CD4-positive, alpha-beta T cell treated with Interleukin-1 beta for 1 hour (primary cell): ENCODE measurements around the gene OPHN1.
A peak's percentile ranks its signal among the peaks of the same experiment; 100 is the strongest.
"Not testable (repeated sequence)": the region's sequence is repeated elsewhere in the genome, so short reads cannot be mapped to it uniquely, and the experiment has no call there.

Experiments used
- DNase-seq, 2 donors: peaks; one replicate each; pipeline ENCODE4 v3.0.0-alpha.2; 2020 to 2022

The OPHN1 gene

GRCh38 chrX:68139791-68140190 is 293.5 kb downstream of the OPHN1 start:
- no peak for DNase-seq

DNA sequence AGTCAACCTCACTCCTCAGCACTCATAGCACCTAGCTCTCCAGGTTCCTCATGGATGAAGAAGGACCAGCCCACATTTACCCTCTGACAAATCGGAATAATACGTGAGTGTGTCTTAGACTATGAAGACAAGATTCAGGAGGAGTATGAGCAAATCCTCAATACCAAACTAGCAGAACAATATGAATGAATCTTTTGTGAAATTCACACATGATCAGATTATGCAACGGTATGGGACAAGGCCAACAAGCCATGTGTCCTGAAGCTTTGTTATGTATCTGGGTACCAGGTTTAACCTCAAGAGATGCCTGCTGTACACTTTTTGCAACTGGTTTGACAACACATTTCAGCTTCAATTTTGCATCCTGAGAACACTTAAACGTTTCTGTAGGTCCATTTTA is 300.1 kb downstream of the OPHN1 start:
- DNase-seq, result no peak

DNA sequence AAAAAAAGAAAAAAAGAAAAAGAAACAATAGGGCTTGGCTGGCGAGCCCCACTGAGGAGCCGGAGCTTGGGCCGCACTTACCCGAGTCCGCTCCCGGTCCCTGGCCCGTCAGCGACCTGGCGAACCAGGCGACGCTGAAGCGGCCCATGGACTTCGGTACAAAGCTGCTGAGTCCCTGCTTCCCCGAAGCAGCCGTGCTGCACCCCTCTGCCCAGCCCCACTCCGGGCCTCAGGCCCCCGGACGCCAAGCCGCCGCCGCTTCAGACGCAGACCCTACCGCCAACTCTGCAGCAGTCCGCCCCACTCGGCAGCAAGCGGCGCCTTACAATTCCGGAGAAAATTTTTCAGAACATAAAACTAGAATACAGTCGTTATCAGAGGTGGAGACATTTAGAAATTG is 300.5 kb downstream of the OPHN1 start:
- DNase-seq, result no peak

GRCh38 chrX:68121835-68122234 is 311.5 kb downstream of the OPHN1 start:
- no peak for DNase-seq

GRCh38 chrX:68121371-68121770 is 311.9 kb downstream of the OPHN1 start:
- no peak for DNase-seq

DNA sequence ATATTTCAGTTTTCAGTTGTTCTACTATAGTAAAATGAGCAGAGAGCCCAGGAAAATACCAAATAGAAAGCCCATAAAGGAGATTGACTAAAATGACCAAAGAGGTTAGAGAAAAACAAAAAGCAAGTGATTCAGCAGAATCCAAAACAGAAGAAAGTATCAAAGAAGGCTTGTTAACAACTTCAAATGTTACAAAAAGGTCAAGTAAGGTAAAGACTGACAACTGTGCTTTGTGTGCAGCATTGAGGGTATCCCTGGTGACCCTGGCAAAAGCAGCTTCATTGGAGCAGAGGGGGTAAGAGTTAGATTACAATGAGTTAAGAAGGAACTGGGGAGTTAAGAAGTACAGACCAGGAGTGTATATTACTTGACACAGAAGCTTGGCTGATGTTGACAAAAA is 317.9 kb downstream of the OPHN1 start:
- no peak for DNase-seq

- DNase-seq, result peak in 1 of 2 donors; percentile 10
Observed at GRCh38 chrX:68114573-68115129, 318.6 kb downstream of the OPHN1 start.

DNA sequence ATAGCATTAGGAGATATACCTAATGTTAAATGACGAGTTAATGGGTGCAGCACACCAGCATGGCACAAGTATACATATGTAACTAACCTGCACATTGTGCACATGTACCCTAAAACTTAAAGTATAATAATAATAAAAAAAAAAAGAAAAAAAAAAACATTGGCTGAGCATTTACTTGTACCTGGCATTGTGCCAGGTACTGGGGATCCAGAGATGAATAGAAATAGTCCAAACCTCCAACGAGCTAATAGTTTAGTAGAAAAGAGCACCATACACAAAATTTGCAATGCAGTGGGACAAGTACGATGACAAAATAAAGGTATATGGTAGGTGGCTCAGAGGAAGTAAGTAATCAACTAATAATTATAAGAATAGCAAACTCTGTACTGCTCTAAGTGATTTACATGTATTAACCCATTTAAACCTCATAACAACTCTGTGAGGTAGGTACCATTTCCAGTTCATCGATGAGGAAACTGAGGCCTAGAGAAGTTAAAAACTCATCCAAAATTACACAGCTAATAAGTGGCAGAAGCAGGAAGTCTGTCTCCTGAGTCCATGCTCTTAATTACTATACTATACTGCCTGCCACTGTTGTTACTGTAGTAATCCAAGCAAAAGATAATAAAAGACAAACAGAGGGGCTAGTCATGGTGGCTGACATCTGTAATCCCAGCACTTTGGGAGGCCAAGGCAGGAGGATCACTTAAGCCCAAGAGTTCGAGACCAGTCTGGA is 319.3 kb downstream of the OPHN1 start:
- DNase-seq, result no peak

- no peak for DNase-seq
Observed at GRCh38 chrX:68112321-68112720, 321.0 kb downstream of the OPHN1 start.

DNA sequence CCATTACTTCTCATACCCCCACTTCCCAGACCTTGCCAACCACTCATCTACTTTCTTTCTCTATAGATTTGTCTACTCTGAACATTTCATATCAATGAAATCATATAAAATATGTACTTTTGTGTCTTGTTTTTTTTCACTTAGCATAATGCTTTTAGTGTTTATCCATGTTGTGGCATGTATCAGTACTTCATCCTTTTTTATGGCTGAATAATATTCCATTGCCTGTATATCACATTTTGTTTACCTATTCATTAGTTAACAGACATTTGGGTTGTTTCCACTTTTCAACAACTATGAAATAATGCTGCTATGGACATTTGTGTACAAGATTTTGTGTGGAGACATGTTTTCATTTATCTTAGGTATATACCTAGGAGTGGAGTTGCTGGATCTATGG is 324.1 kb downstream of the OPHN1 start:
- no peak for DNase-seq

GRCh38 chrX:68098431-68098830 is 334.9 kb downstream of the OPHN1 start:
- no peak for DNase-seq

GRCh38 chrX:68090266-68090665 is 343.0 kb downstream of the OPHN1 start:
- DNase-seq, result no peak

GRCh38 chrX:68087526-68087925 is 345.8 kb downstream of the OPHN1 start:
- DNase-seq, result no peak

DNA sequence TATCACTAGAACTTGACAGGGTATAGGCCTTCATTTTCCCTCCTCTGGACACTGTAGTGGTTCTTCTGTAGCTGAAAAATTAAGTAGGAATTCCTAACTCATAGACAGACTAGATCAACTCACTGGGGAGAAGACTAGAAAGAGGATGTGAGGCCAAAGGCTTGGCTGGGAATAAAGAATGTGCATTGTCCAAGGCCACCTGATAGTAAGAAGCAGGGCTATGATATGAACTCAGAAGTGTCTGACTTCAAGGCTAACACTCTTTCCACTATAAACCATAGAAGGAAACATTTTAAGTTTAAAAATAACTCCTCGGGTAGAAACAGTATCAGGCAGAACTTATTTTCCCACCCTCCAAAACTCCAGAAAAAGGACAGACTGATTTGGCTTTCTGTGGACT is 346.6 kb downstream of the OPHN1 start:
- no peak for DNase-seq

DNA sequence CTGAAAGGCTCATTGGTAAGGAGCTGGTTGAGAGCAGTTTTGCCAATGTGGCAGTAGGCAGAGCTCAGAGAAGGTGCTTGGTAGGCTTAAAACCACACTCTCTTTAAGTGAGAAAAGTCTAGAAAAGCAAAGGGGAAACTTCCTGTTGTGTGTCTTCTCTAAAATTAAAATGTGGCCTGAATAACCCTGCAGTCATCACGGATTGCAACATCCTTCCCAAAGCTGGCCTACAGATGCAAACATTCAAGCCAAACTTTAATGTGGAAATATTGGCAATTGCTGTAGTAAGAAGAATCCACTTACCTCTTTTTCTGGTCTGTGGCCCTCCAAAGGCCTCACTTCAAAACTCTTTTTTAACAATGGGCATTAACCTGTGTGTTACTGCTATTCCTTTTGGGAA is 348.5 kb downstream of the OPHN1 start:
- no peak for DNase-seq

- no peak for DNase-seq
Observed at GRCh38 chrX:68083510-68083909, 349.8 kb downstream of the OPHN1 start.

- DNase-seq, result no peak
Observed at GRCh38 chrX:68079961-68080360, 353.3 kb downstream of the OPHN1 start.

GRCh38 chrX:68078801-68079200 is 354.5 kb downstream of the OPHN1 start:
- not testable (repeated sequence) for DNase-seq

GRCh38 chrX:68077378-68077777 is 355.9 kb downstream of the OPHN1 start:
- DNase-seq, result no peak

GRCh38 chrX:68072041-68072440 is 361.3 kb downstream of the OPHN1 start:
- DNase-seq, result no peak

GRCh38 chrX:68070119-68070518 is 363.2 kb downstream of the OPHN1 start:
- DNase-seq, result not testable (repeated sequence)

GRCh38 chrX:68061206-68061535 is 372.1 kb downstream of the OPHN1 start:
- DNase-seq, result no peak

DNA sequence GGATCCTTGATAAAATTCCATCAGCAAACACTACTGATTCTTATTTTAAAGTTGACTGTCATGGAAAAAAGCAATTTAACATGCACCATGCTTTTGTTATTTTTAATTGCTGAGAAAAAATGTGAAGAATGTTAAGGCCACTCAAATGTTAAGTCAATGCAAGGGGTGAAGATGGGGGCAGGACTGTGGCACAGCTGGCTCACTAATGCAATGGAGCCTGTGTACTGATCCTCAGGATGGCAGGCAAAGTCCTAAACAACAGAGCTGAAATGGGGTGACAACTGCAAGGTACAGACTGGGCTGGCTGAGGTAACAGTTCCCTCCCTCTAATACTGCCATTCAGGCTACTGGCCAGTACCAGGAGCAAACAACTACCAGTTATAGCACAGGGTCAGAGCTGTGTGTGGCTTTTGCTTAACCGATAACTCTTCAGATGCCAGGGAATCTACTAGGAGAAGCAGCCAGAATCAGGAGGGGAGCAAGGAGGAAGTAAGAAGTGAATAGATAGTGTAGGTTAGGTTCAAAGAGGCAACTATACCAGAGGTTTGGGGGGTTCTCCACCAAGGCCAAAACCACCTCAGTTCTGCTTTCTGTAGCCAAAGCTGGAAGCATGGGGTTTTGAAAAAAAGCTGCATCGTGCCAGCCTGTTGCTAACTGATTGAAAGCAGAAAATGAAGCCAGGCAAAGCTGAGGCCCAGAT is 372.6 kb downstream of the OPHN1 start:
- DNase-seq, result no peak

DNA sequence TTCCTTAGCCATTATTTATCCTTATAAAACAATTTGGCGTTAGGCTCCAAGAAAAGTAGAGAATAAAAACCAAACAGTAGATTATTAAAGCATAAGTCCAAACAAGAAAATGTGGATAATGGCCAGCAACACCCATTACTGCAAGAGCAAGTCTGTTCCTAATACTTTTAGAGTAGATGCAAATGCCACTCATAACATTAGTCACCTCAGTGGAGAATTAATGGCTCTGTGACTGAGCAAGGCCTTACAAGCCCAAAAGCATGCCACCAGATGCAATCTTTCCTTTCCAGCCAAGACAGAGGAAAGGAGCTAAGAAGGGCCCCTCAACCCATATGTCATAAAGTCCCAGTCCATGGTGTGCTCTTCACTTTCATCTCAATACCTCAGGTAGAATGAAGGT is 373.8 kb downstream of the OPHN1 start:
- DNase-seq, result no peak

- DNase-seq, result no peak
Observed at GRCh38 chrX:68049466-68049865, 383.8 kb downstream of the OPHN1 start.
